KMS-11 (cell line): ENCODE results near the gene UGT1A6.

Source experiments
- H2AFZ ChIP-seq: fragments of 200-600 bp; sonication (generic); 2 replicates; pipeline ENCODE4 v1.6.1; 2016; ENCODE audit warnings: antibody characterized with exemption, mixed run types, low read depth
- H3K27ac ChIP-seq: fragments of 200-600 bp; sonication (generic); 2 replicates; pipeline ENCODE4 v1.6.1; 2016; ENCODE audit warnings: mild to moderate bottlenecking, mixed run types
- H3K27me3 ChIP-seq: fragments of 200-600 bp; sonication (generic); 2 replicates; pipeline ENCODE4 v1.6.1; 2017; ENCODE audit warnings: mild to moderate bottlenecking, low read depth, mixed run types, moderate library complexity; ENCODE audit not compliant: insufficient read depth
- H3K36me3 ChIP-seq: fragments of 200-600 bp; sonication (generic); 2 replicates; pipeline ENCODE4 v1.6.1; 2017; ENCODE audit warnings: mild to moderate bottlenecking, mixed run types; ENCODE audit not compliant: insufficient read depth
- H3K4me1 ChIP-seq: fragments of 200-600 bp; sonication (generic); 2 replicates; pipeline ENCODE4 v1.6.1; 2016; ENCODE audit warnings: mild to moderate bottlenecking, low read depth, mixed run types; ENCODE audit not compliant: poor library complexity, severe bottlenecking
- H3K4me2 ChIP-seq: fragments of 200-600 bp; sonication (generic); 2 replicates; pipeline ENCODE4 v1.7.0; 2016; ENCODE audit warnings: mild to moderate bottlenecking, mixed run types
- H3K4me3 ChIP-seq: fragments of 200-600 bp; sonication (generic); IDR thresholded peaks from 2 replicates; pipeline ENCODE4 v1.6.1; 2017; ENCODE audit warnings: low read depth, low read length, mixed read lengths; ENCODE audit not compliant: insufficient read depth
- H3K79me2 ChIP-seq: fragments of 200-600 bp; sonication (generic); 2 replicates; pipeline ENCODE4 v1.6.1; 2016; ENCODE audit warnings: low read depth, mixed run types; ENCODE audit not compliant: insufficient read depth
- H3K9ac ChIP-seq: fragments of 200-600 bp; sonication (generic); 2 replicates; pipeline ENCODE4 v1.6.1; 2016; ENCODE audit warnings: mild to moderate bottlenecking, mixed run types
- H4K20me1 ChIP-seq: fragments of 200-600 bp; sonication (generic); 2 replicates; pipeline ENCODE4 v1.6.1; 2016; ENCODE audit warnings: mild to moderate bottlenecking, mixed run types; ENCODE audit not compliant: insufficient read depth
- TF ChIP-seq, protein P1 (sequence below): fragments of 200-600 bp; sonication (generic); conservative IDR thresholded peaks from 2 replicates; pipeline ENCODE4 v1.6.1; 2017; ENCODE audit warnings: low read depth, mild to moderate bottlenecking, antibody characterized with exemption, low read length, moderate library complexity, mixed read lengths

UGT1A6 gene

DNA sequence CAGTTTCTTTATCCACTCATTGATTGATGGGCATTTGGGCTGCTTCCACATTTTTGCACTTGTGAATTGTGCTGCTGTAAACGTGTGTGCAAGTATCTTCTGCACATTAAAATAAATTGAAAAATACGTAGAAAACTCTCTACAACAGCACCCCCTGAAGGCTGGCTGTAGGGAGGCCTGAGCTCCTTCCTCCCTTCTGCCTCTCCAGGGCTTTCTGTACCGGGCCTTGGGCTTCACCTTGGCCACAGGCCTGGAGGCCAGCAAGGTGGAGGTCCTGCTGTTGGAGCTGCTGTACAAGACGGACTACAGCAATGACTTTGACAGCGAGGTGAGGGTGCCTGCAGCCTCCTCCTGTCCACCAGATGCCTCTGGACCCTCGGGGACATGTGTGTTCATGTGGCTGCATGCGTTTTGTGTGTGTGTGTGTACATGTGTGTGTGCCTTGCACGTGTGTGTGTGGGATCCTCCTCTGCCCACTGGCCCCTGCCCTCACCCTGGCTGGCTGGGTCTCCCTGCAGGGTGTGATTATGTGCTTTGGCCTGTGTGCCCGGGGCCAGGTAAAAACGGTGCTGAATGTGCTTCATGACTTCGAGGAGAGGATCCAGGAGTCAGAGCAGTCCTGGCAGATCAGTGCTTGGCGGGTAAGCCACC is 114.7 kb downstream of the UGT1A6 start:
- H4K20me1 ChIP-seq = no peaks in the 10 kb centered on the region
- H3K4me3 ChIP-seq = no peak overlapping the region
- H2AFZ ChIP-seq = no peak overlapping the region
- H3K36me3 ChIP-seq = no peaks in the 10 kb centered on the region
- no peak overlapping the region for H3K4me2 ChIP-seq
- H3K4me1 ChIP-seq = no peaks in the 10 kb centered on the region
- no peak overlapping the region for H3K27ac ChIP-seq
- TF ChIP-seq, protein P1, sequence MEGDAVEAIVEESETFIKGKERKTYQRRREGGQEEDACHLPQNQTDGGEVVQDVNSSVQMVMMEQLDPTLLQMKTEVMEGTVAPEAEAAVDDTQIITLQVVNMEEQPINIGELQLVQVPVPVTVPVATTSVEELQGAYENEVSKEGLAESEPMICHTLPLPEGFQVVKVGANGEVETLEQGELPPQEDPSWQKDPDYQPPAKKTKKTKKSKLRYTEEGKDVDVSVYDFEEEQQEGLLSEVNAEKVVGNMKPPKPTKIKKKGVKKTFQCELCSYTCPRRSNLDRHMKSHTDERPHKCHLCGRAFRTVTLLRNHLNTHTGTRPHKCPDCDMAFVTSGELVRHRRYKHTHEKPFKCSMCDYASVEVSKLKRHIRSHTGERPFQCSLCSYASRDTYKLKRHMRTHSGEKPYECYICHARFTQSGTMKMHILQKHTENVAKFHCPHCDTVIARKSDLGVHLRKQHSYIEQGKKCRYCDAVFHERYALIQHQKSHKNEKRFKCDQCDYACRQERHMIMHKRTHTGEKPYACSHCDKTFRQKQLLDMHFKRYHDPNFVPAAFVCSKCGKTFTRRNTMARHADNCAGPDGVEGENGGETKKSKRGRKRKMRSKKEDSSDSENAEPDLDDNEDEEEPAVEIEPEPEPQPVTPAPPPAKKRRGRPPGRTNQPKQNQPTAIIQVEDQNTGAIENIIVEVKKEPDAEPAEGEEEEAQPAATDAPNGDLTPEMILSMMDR = no peak
- H3K27me3 ChIP-seq = no peaks in the 10 kb centered on the region
- H3K79me2 ChIP-seq = no peaks in the 10 kb centered on the region
- no peak overlapping the region for H3K9ac ChIP-seq

DNA sequence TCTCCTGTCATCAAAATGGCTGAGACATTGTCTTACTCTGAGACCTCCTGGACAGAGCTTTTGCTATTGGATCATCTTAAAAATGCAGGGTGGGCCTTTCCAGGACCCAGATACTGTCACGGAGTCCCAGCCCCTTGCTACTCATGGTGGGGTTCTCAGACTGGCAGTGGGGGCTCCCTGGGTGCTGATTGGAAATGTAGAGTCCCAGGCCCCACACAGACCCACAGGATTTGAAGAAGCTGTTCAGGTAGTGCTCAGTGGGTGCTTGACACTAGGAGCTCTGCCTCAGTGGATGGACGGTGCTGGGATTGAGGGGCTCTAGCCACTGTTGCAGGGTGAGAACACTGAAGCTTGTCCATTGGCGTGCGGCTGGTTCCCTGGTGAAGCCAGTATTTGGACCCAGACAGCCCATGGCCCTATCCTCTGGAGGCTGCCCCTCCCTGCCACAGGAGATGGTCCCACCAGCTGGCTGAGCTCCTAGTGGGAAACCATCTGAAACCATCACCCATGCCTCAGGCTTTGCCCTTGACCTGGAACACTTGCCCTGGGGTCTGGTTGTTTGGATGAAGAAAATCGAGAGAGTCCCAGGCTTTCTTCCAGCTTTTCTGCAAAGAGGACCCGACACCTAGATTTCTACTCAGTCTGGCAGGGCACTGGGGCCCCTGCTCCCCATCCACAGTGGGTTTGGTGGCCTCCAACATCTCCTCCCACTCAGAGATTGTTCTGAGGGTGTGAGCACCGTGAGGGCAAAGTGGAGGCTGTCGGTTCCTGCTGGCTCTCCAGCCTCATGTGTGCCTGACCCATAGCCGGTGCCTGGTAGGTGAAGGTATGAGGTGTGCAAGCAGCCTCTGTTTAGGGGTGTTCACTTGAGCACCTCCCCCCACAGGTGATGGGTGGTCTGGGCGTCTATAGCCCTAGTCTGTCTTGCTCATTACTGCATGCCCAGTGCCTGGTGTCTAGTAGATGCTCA is 115.6 kb downstream of the UGT1A6 start:
- H3K4me1 ChIP-seq = no peaks in the 10 kb centered on the region
- TF ChIP-seq, protein P1 = no peak
- no peak overlapping the region for H3K27ac ChIP-seq

DNA sequence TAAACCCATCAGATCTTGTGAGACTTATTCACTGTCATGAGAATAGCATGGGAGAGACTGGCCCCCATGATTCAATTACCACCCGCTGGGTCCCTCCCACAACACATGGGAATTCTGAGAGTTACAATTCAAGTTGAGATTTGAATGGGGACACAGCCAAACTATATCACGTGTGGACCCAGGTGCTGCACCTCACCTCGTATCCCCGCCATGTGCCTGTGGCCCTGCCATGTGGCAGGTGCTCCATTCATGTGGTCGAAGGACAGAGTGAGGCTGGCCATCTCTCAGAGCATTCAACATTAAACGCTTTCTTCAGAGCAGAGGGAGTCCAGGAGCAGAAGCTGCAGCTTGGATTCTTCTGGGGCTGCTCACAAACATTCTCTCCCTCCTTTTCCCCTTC is 117.7 kb downstream of the UGT1A6 start:
- no peak overlapping the region for H3K4me3 ChIP-seq
- TF ChIP-seq, protein P1 = no peak
- H3K4me2 ChIP-seq = no peak overlapping the region
- H3K9ac ChIP-seq = no peak overlapping the region
- H3K4me1 ChIP-seq = no peaks in the 10 kb centered on the region
- H3K27ac ChIP-seq = no peak overlapping the region
- no peaks in the 10 kb centered on the region for H4K20me1 ChIP-seq
- H3K79me2 ChIP-seq = no peaks in the 10 kb centered on the region
- no peaks in the 10 kb centered on the region for H3K27me3 ChIP-seq
- no peaks in the 10 kb centered on the region for H3K36me3 ChIP-seq
- H2AFZ ChIP-seq = no peak overlapping the region

More for the DNA sequence above, 115.6 kb downstream of the UGT1A6 start:
- Histone ChIP-seq H3K4me2 (no peak overlapping the region), H3K4me3 (no peak overlapping the region), H3K36me3 (no peaks in the 10 kb centered on the region), H3K79me2 (no peaks in the 10 kb centered on the region), H3K27me3 (no peaks in the 10 kb centered on the region), H4K20me1 (no peaks in the 10 kb centered on the region), H2AFZ (no peak overlapping the region), H3K9ac (no peak overlapping the region)

DNA sequence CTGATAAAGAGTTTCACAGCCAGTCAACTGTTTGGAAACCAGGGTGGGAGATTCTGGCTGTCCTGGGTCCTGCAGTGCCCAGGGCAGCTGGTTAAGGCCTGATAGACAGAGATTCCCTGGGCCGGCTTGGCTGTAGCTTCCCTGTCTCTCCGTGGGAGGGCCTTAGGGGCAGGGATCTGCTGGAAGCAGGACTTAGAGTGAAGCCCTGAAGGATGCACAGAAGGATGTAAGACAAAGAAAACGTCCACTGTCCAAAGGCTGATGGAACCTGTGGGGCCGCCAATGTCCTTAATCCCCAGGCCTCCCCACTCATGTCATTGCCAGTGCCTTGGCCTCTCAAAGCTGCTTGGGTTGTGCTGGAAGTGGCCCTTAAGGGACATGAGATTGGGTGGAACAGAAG is 118.4 kb downstream of the UGT1A6 start:
- H4K20me1 ChIP-seq = no peaks in the 10 kb centered on the region
- no peak overlapping the region for H2AFZ ChIP-seq
- no peaks in the 10 kb centered on the region for H3K4me1 ChIP-seq
- no peaks in the 10 kb centered on the region for H3K79me2 ChIP-seq
- no peak overlapping the region for H3K9ac ChIP-seq
- TF ChIP-seq, protein P1 = no peak
- H3K36me3 ChIP-seq = no peaks in the 10 kb centered on the region
- no peaks in the 10 kb centered on the region for H3K27me3 ChIP-seq
- no peak overlapping the region for H3K4me3 ChIP-seq
- H3K27ac ChIP-seq = no peak overlapping the region
- no peak overlapping the region for H3K4me2 ChIP-seq
